Renal cortex interstitium (tissue), 11 donors: ENCODE measurements around the gene SYPL1. TPM values are rescaled to one million over a fixed set of nuclear protein-coding genes. Genes with fewer than 3 reads are reported as not detected.

Source experiments
- DNase-seq, 11 donors: peaks; one replicate each; pipeline ENCODE4 v3.0.0-alpha.2; 2013; ENCODE audit warnings: low read depth in 9 of 11, low spot score in 4 of 11; ENCODE audit errors: extremely low read depth in 1 of 11
- polyA plus RNA-seq, 3 donors: library from polyadenylated mRNA; unstranded; fragments of 120-200 nt; gene quantifications; one replicate each; pipeline ENCODE4 v1.2.1, GENCODE V29; 2013; ENCODE audit not compliant: insufficient read length in 3 of 3

The SYPL1 gene
- polyA plus RNA-seq, 3 donors = 125 to 148 (median 132) TPM

DNA sequence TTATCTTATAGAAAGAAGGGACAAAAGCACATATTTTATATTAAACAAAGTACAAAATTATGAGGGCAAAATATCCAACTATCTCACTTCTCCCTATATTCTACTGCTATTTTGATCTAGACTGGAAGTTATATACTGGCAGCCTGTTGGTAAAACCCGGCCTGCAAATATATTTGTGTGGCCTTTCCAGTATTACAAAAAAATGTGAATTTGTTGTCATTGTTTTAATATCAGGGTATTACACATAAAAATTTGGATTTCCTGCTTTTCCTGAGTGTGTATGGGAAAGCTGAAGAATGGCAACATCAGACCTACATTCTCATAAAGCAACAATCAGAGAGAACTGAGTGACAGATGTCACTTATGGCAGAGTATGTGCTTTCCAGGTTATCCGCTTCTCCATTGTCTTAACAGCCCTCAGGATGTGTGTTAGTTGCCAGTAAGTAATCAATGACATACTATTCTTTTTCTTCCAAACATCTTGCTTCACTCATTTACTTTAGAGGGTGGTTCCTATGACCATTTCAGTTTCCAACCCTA, 7.3 kb downstream of the SYPL1 start:
- no peak for DNase-seq

DNA sequence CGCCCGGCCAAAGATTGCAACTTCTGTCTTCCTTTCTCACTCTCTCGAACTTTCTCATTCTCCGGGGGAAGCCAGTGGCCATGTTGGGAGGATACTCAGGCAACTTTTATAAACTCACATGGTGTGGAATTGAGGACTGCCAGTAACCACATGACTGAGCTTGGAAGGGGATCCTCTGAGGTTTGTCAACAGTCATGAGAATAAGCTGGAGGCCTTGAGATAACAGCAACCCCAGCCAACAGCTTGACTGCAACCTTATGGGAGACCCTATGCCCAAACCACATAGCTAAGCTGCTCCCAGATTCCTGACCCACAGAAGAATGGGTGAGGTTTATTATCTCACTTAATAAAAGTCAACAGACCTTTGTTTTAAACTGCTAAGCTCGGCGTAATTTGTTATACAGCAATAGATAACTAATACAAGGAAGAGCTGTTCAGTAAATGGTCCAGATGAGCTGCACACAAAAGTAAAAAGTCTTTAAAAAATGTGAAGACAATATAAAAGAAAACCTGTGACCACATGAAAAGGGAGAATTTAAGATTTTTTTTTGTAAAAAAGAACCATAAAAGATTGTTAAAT, 9.6 kb downstream of the SYPL1 start:
- DNase-seq = no peak

DNA sequence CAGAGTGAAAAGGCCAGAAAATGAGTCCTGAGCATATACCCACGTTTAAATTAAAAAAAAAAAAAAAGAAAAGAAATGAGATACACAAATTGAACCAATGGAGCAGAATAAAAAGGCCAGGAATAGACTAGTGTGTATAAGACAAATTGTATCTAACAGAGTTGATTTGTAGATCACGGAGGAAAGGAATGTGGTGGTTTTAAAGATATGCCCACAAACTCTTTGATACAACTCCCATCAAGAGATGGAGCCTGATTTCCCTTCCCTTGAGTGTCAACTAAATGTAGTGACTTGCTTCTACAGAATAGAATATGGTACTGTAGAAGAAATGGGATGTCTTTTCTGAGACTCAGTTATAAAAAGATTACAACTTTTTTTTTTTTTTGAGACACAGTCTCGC, 10.4 kb downstream of the SYPL1 start:
- DNase-seq = no peak

DNA sequence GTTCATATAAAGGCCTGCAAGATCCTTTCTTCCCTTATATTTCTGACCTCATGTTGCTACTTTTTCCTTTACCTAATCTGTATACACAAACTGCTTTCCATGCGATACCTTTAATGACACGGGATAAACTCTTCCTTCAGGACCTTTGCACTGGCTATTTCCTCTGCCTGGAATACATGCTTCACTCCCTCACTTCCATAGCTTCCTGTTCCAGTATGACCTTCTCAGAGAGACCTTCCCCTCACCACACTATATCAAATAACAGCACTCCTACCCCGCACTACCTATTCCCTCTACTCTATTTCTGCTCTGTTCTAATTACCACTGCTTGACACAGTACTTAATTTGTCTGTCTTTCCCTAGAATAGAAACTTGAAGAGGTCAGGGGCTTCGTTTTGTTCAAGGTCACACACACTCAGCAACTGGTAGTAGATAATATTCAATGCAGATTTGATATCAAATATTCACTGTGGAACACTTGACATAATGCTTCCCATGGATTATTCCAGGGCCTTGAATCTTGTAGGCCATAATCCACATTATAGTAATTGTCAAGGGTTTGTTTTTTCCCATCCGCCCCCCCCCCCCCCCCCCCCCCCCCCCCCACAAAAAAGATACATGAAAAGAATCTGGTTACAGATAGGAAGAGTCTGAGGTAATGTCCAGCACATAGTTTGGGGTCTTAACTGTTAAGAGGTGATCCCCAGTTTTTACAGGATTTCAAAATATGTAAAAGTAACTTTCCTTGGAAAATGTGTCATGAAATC, 11.1 kb downstream of the SYPL1 start:
- DNase-seq = no peak

DNA sequence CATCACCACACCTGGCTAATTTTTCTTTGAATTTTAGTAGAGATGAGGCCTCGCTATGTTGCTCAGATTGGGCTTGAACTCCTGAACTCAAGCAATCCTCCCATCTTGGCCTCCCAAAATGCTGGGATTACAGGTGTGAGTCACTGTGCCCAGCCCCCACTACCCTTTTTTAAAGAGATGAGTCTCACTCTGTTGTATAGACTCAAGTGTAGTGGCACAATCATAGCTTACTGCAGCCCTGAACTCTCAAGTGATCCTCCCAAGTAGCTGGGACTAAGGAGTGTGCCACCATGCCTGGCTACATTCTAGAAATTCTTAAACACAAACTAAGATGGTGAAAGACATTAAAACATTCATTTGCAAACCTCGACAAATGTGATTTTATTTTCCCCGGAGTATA, 12.6 kb downstream of the SYPL1 start:
- DNase-seq = no peak

DNA sequence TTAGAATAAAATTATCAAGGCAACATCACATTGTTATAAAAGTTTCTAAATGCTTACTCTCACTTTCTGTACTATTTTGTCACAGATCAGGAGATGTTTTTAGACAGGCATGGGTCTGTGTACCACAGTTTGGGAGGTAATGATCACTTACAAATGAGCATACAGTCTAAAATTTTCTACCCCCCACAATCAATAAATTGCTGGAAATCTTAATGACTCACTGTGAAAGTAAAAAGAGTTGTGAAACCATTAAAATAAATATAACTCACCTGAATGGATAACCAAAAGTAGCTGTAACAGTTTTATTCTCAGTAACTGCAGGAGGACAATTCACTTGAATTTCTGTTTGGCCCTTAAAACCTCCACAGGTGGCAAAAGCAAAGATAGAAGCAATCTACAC, 13.2 kb downstream of the SYPL1 start:
- DNase-seq = no peak

DNA sequence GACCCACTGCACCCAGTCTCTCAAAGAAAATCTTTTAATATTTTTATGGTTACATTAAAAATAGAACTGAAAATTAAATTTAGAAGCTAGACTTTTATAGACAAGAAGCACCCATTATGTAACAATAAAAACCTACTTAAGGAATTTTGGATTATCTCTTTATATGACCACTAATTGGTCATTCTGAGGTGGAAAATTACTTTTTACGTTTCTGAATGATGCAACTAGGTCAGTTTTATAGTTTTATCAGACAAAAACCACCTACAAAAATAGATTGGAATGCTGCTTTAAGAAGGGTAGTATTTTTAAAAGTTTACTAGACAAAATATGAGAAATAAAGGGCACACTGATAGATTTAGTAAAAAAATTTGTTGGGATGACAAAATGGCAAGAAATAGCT, 16.5 kb downstream of the SYPL1 start:
- no peak for DNase-seq

DNA sequence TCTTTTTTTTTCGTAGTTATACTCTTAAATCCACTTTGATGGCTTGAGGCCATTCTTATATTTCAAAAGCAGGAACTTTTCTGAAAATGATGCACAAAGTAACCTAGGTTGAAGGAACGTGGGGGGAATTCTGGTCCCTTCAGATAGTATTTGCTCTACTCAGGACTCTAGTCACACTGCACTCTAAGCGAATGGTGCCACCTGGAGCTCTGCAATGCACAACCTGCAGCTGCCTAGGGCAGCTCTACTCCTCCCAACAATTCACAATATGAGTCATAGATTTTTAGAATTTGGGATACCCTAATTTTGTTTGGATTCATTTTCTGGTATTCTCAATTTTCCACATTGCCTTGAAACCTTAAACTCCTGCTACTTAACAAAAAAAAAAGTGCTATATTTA, 17.3 kb downstream of the SYPL1 start:
- no peak for DNase-seq

DNA sequence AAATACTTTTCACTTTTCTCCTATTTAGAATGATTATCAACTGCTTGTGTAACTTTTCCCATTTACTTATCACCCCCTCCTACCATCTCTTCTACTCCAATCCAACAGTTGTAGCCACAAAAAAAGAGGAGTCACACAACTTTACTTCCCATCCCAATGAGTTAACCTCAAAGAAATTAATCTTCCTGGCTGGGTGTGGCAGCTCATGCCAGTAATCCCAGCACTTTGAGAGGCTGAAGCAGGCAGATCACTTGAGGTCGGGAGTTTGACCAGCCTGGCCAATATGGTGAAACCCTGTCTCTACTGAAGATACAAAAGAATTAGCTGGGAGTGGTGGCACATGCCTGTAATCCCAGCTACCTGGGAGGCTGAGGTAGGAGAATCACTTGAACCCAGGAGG, 19.9 kb downstream of the SYPL1 start:
- DNase-seq = no peak

DNA sequence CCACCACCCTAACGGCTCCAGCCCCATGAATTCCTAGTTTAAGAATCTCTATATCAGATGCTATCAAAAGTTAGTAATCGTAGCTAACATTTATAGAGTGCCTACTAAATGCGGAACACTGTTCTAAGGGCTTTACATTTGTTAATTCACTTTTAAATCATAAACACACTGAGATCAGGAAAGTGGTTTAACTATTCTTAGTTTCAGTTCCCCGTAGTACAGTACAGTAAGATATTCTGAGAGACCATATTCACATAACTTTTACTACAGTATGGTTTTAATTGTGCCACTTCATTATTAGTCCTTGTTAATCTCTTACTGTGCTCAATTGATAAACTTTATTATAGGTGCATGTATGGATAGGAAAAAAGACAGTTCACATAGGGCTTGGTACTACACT, 22.5 kb downstream of the SYPL1 start:
- no peak for DNase-seq

DNA sequence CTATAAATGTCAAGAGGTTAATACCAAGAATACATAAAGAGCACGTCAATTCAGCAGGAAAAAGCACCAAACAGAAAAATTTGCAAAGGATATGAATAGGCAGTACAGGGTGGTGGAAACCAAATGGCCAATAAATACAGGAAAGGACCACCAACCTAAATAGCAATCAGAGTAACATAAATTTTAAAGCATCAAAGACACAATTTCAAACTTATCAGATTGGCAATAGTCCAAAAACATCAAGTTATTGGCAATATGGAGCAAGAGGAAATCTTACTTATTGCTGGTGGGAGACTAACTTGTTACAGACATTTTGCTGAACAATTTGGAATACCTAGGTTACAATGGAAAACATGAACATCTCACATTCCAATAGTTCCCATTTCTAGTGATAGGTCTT, 24.1 kb downstream of the SYPL1 start:
- no peak for DNase-seq

DNA sequence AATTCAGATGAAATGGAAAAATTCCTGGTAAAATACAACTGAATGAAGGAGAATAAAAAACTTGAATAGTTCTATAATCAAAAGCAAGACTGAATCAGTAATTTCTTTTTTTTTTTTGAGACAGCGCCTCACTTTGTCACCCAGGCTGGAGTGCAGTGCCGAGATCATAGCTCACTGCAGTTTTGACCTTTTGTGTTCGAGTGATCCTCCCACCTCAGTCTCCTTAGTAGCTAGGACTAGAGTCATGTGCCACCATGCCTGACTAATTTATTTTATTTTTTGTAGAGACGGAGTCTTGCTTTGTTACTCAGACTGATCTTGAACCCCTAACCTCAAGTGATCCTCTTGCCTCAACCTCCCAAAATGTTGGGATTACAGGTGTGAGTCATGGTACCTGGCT, 26.1 kb downstream of the SYPL1 start:
- DNase-seq = no peak

DNA sequence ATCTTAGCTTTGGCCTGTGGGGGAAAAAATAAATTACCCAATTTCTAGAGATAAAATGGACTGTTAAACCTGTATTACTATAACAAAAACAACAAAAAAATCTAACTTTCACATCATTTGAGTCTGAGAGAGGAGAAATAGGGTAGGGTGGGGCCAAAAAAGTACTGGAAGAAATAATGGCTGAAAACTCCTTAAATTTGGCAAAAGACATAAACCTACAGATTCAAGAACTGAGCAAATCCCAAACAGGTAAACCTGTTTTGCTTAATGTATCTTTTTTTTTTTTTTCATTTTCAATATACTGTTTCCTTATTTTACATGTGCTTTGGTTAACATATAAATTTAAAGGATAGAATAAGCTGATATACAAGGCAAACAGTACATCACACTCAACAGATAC, 27.1 kb downstream of the SYPL1 start:
- DNase-seq = no peak

DNA sequence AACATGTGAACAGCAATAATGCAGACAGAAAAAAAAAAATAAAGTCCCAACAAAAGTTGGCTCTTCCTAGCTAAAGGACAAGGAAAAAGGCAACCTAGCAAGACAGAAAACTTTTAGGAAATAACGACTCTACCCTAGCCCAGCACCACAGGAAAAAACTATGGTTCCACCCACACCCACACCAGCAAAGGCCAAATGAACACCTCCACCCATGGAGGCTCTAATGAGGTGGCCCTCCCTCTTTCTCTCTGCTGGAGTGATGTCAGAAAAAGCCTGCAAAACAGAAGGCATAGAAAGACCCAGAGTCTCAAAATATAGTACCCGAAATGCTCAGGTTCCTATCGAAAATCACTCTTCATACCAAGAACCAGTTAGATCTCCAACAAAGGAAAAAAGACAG, 28.4 kb downstream of the SYPL1 start:
- no peak for DNase-seq

DNA sequence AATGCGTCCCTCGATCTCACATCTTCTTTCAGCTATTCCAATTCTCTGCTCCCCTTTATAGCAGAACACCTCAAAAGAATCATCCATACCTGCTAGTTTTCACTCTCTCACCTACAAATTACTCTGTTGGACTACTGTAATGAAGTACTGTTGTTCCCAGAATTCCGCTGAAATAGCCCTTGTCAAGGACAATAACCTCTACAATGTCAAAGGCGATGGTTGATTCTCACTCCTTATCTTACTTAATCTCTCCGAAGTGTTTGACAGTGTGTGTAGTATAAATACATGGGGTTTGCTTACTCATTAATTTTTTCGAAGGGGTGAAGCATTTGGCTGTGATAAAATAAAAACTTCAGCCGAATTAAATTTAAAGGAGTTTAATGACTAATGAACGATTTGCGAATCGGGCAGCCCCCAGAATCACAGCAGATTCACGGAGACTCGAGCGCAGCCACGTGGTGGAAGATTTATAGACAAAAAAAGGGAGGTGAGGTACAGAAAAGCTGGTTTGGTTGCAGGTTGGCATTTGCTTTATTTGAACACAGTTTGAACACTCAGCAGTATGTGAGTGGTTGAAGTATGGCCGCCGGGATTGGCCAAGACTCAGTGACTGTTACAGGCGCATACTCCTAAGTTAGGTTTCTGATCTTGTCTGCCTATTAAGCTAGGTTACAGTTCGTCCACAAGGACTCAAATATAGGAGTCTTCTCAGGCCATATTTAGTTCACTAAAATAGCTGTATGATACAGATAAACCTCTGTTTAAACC, 29.8 kb downstream of the SYPL1 start:
- DNase-seq = no peak

DNA sequence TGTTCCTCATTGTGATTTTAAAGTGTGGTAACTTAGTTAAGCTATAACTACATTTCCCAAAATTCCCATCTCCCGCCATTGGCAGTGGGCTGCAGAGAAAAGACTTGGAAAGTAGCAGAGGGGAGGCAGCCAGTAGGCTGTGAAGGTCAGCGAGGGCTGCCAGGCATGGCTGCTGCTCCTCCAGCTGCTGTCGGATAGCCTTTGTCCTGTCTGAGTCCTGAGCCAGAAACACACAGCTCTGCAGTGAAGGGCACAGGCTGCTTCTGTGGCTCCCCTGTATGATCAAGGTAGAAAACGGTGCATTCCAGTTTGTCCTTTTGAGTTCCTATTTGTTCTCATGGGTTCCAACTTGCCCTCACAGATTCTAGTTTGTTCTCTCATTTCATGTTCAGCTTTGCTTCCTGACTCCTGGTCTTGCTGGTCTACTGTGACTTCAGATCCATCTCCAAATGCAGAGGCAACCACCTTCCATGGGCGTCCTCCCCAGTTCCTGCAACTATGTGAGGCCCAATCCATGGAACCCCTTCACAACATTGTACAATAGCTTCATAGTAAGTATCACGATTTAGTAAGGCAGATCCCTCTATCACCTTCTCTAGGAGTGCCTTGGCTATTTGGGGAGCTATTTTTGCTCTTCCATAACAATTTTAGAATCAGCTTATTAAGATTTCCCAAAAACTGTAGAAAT, 31.7 kb downstream of the SYPL1 start:
- DNase-seq = no peak

DNA sequence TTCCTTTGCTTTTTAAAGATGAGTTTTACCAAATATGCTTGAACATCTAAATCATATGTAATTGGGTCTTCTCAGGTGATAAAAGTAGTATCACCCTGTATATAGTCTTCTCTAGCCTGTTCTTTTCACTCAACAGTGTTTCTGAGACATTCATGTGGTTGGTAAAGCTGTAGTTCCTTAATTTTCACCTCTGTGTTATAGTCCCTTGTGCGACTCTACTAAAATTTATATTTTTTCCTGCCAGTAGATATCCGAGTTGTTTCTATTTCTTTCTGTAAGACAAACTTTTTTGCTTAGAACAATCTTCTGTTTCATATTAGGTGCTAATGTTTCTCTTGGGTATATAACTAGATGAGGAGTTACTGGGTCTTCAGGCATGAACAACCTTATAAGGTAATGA, 35.6 kb downstream of the SYPL1 start:
- DNase-seq = no peak

DNA sequence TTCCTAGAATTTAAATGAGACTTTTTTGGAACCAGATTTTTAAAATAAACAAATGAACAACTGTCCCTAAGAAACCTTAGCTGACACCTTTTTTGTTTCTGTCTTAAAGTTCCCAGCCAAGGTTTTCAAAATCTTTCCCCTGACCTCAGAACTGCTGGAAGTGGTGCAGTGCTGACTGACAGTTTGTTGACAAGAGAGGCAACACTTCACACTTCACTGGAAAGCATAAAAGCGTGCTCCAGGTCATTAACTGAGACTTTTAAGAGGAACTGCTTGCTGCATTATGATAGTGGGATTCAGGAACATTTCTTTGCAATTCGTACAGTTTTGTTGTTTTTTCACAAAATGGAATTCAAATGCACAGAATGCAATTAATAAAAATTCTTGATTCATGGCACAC, 36.2 kb downstream of the SYPL1 start:
- DNase-seq = peak in 1 of 11 donors; percentile 38

DNA sequence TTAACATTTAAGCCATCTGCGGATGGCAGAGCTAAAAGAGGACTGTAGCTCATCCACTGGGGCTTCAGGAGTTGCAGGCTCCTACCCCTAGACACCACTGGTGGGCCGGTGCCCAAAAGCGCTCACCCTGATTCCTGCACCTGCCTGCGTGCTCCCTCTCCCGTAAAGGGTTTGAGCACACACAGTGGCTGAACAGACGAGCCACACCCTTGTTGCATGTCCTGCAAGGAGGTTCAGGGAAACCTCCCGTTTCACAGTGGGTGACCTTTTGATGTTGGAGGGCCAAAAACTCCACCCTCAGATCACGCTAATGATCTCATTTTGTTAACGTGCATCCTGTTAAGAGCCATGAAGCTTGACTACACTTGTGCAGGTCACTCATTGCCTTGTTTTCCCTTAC, 37.9 kb downstream of the SYPL1 start:
- DNase-seq = no peak

DNA sequence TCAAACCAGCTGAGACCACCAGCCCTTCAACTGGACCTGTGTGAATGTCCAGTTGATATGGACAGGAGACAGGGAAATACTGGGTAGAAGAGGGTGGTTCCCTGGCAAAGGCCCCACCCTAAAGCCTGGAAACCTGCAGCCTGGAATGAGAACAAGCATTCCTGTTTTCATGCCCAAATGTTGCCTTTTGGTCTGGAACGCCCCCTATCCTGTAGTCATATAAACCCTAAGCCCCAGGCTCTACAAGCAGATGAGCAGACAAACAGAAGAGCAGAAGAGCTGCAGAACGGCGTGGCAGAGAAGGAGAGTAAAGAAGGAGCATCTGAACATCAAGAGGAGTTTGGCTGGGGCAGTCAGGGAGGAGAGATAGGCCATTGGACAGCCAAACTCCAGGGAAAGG, 38.4 kb downstream of the SYPL1 start:
- DNase-seq = no peak
